ENCODE results near the gene NME2. TPM values are rescaled to one million over a fixed set of nuclear protein-coding genes. Genes with fewer than 3 reads are reported as not detected.

The NME2 gene
- total and polyA plus RNA-seq, 2 of the 8 experiments (the other 6 are each of a cell fraction or from before 2014, with no cell fraction given) = 827 to 929 TPM

DNA sequence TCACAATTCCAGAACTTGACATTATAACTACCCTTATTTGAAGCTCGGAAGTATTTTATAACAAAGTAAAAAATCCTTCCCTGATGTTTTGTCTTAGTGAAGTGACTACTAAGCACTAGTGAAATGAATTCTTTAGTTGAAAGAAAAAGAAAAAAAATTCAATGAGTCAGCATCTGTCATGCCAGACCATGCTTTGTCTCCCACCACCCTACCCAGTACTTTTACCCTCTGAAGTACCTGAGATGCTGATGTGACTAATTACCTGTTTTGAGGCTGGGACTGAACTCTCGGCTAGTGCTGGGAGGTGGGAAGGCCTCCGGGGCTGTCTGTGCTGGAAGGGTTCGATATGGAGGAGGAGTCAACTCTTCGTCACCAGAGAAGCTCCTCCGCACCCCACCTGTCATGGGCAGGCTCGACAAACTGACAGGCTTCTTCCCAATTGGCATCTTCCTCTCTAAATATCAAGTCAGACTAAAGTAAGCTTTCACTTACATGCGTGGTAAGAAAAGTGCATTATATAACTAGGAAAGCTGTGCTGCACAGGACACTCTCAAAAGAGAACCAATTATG lies 19.6 kb downstream of the NME2 start (continued):
- TF ChIP-seq, protein P1, sequence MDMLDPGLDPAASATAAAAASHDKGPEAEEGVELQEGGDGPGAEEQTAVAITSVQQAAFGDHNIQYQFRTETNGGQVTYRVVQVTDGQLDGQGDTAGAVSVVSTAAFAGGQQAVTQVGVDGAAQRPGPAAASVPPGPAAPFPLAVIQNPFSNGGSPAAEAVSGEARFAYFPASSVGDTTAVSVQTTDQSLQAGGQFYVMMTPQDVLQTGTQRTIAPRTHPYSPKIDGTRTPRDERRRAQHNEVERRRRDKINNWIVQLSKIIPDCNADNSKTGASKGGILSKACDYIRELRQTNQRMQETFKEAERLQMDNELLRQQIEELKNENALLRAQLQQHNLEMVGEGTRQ (IDR thresholded peaks at IDR 0.05; ENCODE audit: low read length) = no peak
- no peak for TF ChIP-seq RBBP5 (IDR thresholded peaks at IDR 0.05; ENCODE audit: borderline replicate concordance, low read depth, low read length)

Data from H1 (cell line).